ENCODE measurements around the gene HTR5A. TPM values are rescaled to one million over a fixed set of nuclear protein-coding genes. Genes with fewer than 3 reads are reported as not detected.

Gene HTR5A
- total RNA-seq, 1 experiment from 2014 or later, result not detected

GRCh38 chr7:155107126-155107525 lies 37.0 kb downstream of the HTR5A start:
- H3K27me3 ChIP-seq, result peaks cover 13% of the 10 kb centered on the region; the same call in 1 of the 2 replicates
- no peak for DNase-seq
- H3K4me1 ChIP-seq, result no peaks in the 10 kb centered on the region
- no peak overlapping the region for H3K4me3 ChIP-seq
- no peaks in the 10 kb centered on the region for H3K36me3 ChIP-seq
- H3K27ac ChIP-seq, result no peak overlapping the region
- no peaks in the 10 kb centered on the region for H3K9me3 ChIP-seq (replicated peaks)

DNA sequence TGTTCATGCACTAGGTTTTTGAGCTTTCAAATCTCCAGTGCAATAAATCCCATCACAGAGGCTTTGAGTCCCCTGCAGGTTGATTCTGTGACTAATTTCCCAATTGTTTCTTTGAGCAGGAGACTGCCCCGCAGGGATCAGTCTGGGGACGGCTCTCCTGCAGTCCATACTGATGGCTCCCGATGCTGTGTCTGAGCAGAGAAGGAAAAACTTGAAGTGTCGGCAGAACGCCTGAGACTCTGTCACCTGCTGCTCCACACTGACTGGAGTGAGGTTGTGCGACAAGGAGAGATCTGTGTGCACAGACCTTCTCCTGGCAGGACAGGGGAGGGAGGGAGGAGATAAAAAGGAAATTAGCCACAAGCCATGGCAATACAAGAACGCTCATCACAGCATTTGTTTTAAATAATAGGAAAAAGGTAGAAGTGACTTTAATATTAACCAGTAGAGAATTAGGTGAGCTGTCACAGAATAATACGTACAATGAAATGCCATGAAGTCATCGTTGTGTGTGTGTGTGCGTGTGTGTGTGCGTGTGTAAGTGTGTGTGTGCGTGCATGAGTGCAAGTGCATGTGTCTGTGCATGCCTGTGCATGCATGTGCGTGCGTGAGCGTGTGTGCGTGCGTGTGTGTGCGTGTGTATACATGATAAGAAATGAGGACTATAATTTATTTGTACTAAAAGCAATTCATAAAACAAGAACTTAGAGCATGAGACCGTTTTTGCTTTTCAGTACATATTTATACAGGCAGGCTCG lies 38.2 kb downstream of the HTR5A start:
- no peak overlapping the region for H3K4me3 ChIP-seq
- no peaks in the 10 kb centered on the region for H3K4me1 ChIP-seq
- H3K27ac ChIP-seq, result no peak overlapping the region
- peaks cover 22% of the 10 kb centered on the region; the same call in 1 of the 2 replicates for H3K27me3 ChIP-seq
- no peak for DNase-seq
- no peaks in the 10 kb centered on the region for H3K36me3 ChIP-seq
- H3K9me3 ChIP-seq (replicated peaks), result no peaks in the 10 kb centered on the region

DNA sequence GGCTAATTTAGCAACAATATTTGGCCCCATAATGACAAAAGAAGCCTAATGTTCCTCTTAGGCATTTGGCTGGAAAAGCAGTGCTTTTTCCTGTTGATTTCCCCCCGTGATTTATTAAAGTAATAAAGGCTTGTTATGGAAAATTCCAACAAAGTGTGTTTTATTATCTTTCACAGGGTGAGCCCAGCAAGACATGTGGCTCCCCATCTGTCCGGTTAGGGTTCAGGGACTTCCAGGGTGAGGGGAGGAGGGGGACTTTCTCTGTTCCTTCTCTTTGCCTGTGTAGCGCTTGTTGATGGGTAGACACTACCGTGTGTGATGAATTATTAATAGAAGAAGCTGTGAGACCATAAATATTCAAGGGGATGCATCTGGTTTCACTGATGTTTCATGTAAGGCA lies 39.0 kb downstream of the HTR5A start:
- Histone ChIP-seq H3K9me3 (replicated peaks) (no peaks in the 10 kb centered on the region), H3K27me3 (peaks cover 25% of the 10 kb centered on the region; the same call in 1 of the 2 replicates), H3K4me3 (no peak overlapping the region), H3K27ac (no peak overlapping the region), H3K36me3 (no peaks in the 10 kb centered on the region), H3K4me1 (no peaks in the 10 kb centered on the region)
- no peak for DNase-seq

GRCh38 chr7:155115288-155115687 lies 45.2 kb downstream of the HTR5A start:
- Histone ChIP-seq H3K27me3 (peaks cover 21% of the 10 kb centered on the region; the same call in 1 of the 2 replicates), H3K9me3 (replicated peaks) (no peaks in the 10 kb centered on the region; the same call in 1 of the 2 replicates), H3K27ac (no peak overlapping the region), H3K36me3 (no peaks in the 10 kb centered on the region), H3K4me1 (no peaks in the 10 kb centered on the region), H3K4me3 (no peak overlapping the region)
- DNase-seq, result no peak

- Histone ChIP-seq H3K27me3 (peaks cover 6% of the 10 kb centered on the region; the same call in 1 of the 2 replicates), H3K36me3 (no peaks in the 10 kb centered on the region), H3K9me3 (replicated peaks) (no peaks in the 10 kb centered on the region; the same call in 1 of the 2 replicates), H3K4me1 (no peaks in the 10 kb centered on the region), H3K27ac (no peak overlapping the region), H3K4me3 (no peak overlapping the region)
- DNase-seq, result no peak
Observed at GRCh38 chr7:155119801-155120382, 49.8 kb downstream of the HTR5A start.

DNA sequence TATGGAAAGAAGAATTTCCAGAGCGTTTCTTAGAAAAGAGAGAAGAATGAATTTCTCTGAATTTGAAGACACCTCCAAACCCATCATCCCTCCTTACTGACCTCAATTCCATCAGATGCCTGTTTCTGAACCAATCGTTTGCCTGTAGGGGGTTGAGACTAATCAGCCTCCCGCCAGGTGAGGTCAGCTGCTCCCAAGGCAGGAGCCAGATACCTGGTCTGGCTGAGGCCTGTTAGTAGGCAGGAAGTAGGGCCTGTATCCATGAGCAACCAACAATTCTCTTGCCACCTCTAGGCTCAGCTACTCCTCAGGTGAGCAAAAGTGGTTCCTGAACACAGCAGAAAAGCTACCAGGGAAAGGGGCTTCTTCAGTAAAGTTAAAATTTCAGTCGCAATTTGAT lies 50.3 kb downstream of the HTR5A start:
- Histone ChIP-seq H3K36me3 (no peaks in the 10 kb centered on the region), H3K4me3 (no peak overlapping the region), H3K27me3 (peaks cover 9% of the 10 kb centered on the region; the same call in 1 of the 2 replicates), H3K27ac (no peak overlapping the region), H3K4me1 (no peaks in the 10 kb centered on the region), H3K9me3 (replicated peaks) (no peaks in the 10 kb centered on the region; the same call in 1 of the 2 replicates)
- DNase-seq, result no peak

- H3K27ac ChIP-seq, result no peak overlapping the region
- H3K4me1 ChIP-seq, result no peaks in the 10 kb centered on the region
- H3K36me3 ChIP-seq, result no peaks in the 10 kb centered on the region
- H3K27me3 ChIP-seq, result 0 out of 2 replicates have a peak, but pooled peaks cover 5% of the 10 kb centered on the region
- DNase-seq, result no peak
- H3K9me3 ChIP-seq (replicated peaks), result no peaks in the 10 kb centered on the region; the same call in 1 of the 2 replicates
- no peak overlapping the region for H3K4me3 ChIP-seq
Observed at GRCh38 chr7:155122831-155123230, 52.7 kb downstream of the HTR5A start.

- H3K27me3 ChIP-seq, result 0 out of 2 replicates have a peak, but pooled peaks cover 5% of the 10 kb centered on the region
- no peak overlapping the region for H3K4me3 ChIP-seq
- no peak overlapping the region for H3K27ac ChIP-seq
- no peaks in the 10 kb centered on the region for H3K4me1 ChIP-seq
- H3K9me3 ChIP-seq (replicated peaks), result no peaks in the 10 kb centered on the region; the same call in 1 of the 2 replicates
- no peak for DNase-seq
- H3K36me3 ChIP-seq, result no peaks in the 10 kb centered on the region
Observed at GRCh38 chr7:155123413-155123812, 53.3 kb downstream of the HTR5A start.

DNA sequence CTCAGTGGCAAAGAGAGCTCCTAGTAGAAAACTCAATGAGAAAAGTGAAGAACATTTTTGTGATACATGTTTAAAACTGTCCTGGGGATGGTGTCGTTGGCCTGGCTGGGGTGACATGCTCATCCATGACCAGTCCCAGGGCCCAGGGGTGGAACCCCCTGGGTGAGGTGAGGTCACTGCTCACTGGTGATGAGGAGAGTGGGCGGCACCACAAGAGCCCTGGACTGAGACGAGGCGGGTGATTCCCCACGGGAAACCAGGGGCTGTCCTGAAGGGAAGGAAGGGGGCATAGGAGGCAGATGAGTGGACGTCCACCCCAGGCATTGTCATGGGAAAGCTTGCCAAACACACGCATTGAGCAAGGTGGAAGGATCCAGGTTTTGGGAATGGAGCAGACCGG lies 54.6 kb downstream of the HTR5A start:
- Histone ChIP-seq H3K36me3 (no peaks in the 10 kb centered on the region), H3K4me3 (no peak overlapping the region), H3K9me3 (replicated peaks) (no peaks in the 10 kb centered on the region; the same call in 1 of the 2 replicates), H3K4me1 (no peaks in the 10 kb centered on the region), H3K27ac (no peak overlapping the region), H3K27me3 (peaks cover 5% of the 10 kb centered on the region; the same call in 1 of the 2 replicates)
- no peak for DNase-seq

DNA sequence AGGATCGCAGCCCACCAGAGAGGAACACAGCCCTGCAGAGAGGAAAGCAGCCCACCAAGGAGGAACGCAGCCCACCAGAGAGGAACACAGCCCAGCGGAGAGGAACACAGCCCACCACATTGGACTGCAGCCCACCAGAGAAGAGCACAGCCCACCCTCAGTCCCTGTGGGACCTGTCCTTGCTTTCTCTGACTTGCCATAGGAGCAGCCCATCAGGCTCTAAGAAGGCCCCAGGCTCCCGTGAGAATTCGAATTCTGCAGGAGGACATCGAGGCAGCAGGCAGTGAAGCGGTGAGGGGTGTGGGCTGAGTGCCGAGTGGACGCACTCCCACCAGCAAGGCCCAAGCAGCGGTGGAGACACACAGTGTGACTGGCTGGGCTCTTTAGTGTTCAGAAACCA lies 59.1 kb downstream of the HTR5A start:
- Histone ChIP-seq H3K4me1 (no peaks in the 10 kb centered on the region), H3K9me3 (replicated peaks) (no peaks in the 10 kb centered on the region), H3K27ac (no peak overlapping the region), H3K27me3 (peaks cover 5% of the 10 kb centered on the region; the same call in 1 of the 2 replicates), H3K36me3 (no peaks in the 10 kb centered on the region), H3K4me3 (no peak overlapping the region)
- no peak for DNase-seq

DNA sequence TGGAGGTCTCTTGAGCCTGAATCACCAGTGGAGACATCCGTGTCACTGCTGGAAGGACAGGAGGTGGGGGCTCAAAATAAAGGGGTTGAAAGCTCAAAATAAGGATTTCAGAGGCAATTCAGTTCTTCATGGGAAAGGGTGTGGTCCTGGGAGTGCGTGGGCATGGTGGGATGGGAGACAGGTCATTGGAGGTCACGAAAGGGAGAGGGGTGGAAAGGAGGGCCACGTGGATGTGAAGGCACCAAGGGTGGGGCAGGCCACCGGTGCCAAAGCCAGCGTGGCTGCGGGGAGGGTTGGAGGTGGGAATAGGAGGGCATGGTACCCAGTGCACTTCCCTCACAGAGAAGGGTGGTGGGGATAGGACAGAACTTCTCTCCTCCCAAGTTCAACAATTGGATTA lies 59.7 kb downstream of the HTR5A start:
- DNase-seq, result no peak
- Histone ChIP-seq H3K4me3 (no peak overlapping the region), H3K9me3 (replicated peaks) (no peaks in the 10 kb centered on the region), H3K4me1 (no peaks in the 10 kb centered on the region), H3K27me3 (peaks cover 5% of the 10 kb centered on the region; the same call in 1 of the 2 replicates), H3K36me3 (no peaks in the 10 kb centered on the region), H3K27ac (no peak overlapping the region)

DNA sequence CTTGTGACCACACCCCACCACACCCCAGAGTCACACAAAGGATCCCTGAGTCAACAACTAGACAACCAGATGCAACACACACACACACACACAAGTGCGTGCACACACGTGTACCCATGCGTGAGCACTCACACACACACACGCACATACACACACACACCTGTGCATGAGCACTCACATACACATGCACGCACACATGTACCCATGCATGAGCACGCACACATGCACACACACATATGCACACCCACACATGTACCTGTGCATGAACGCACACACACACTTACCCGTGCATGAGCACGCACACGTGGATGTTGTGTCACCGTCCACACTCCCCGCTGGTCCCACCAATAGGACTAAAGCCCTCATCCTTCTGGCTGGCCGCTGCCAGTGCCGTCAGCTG lies 60.4 kb downstream of the HTR5A start:
- DNase-seq, result no peak
- Histone ChIP-seq H3K36me3 (no peaks in the 10 kb centered on the region), H3K27ac (no peak overlapping the region), H3K27me3 (peaks cover 2% of the 10 kb centered on the region; the same call in 1 of the 2 replicates), H3K4me1 (no peaks in the 10 kb centered on the region), H3K4me3 (no peak overlapping the region), H3K9me3 (replicated peaks) (no peaks in the 10 kb centered on the region)

DNA sequence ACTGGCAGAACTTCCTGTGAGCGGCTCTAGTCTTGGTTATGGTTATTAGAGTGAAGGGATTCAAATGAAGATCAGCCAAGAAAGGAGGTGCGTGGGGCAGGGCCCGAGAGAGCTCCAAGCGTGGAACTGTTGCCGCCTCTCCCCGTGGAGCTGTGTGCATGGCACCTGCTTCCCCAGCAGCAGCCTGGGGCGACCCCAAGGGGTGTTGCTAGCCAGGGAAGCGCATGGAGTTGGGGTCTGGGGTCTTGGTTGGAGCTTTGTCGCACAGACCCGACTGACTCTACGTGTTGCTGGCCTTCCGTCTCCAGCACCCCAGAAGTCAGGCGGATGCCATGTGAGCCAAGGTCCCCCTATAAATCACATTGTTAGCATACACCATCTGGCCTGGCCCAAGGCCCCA lies 61.0 kb downstream of the HTR5A start:
- DNase-seq, result no peak
- Histone ChIP-seq H3K27ac (no peak overlapping the region), H3K9me3 (replicated peaks) (no peaks in the 10 kb centered on the region), H3K36me3 (no peaks in the 10 kb centered on the region), H3K27me3 (peaks cover 2% of the 10 kb centered on the region; the same call in 1 of the 2 replicates), H3K4me3 (no peak overlapping the region), H3K4me1 (no peaks in the 10 kb centered on the region)

GRCh38 chr7:155132431-155132830 lies 62.3 kb downstream of the HTR5A start:
- DNase-seq, result no peak
- H3K27me3 ChIP-seq, result no peaks in the 10 kb centered on the region; the same call in 1 of the 2 replicates
- no peak overlapping the region for H3K27ac ChIP-seq
- no peak overlapping the region for H3K4me3 ChIP-seq
- no peaks in the 10 kb centered on the region for H3K36me3 ChIP-seq
- no peaks in the 10 kb centered on the region for H3K9me3 ChIP-seq (replicated peaks)
- H3K4me1 ChIP-seq, result no peaks in the 10 kb centered on the region

- Histone ChIP-seq H3K27me3 (no peaks in the 10 kb centered on the region), H3K27ac (no peak overlapping the region), H3K9me3 (replicated peaks) (no peaks in the 10 kb centered on the region), H3K4me3 (no peak overlapping the region), H3K36me3 (no peaks in the 10 kb centered on the region), H3K4me1 (no peaks in the 10 kb centered on the region)
- DNase-seq, result no peak
Observed at GRCh38 chr7:155136619-155137243, 66.6 kb downstream of the HTR5A start.

Measured in SJCRH30 (cell line).